ENCODE results near the gene CLEC17A.
"Not testable (repeated sequence)": the region's sequence is repeated elsewhere in the genome, so short reads cannot be mapped to it uniquely, and the experiment has no call there.

The CLEC17A gene

DNA sequence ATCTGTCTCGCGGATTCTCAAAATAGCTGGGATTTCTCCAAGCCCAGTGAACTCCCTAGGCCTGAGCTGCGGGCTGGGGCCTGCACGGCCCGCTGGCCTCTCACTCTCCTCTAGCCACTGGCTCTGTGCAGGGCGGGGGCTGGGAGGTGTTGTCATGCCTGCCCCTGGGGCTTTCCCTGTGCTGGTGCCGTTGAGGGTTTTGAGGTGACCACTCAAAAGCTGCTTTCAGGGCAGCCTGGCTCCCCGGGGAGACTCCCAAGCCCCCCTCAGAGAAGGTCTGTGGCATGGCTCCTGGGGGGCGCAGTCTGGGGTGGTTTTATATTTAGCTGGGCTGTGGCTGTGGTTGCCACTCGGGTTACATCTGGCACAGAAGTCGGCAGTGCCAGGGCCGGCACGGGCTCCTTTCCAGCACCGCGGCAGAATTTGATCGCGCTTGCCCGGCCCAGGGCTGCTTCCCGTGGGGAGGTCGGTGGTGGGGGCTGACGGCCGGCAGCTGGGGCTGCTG lies 21.0 kb upstream of the CLEC17A start:
- no peak overlapping the region; the same call in 1 of the 2 replicates for H3K27ac ChIP-seq
- no peak for TF ChIP-seq CTCF (conservative IDR thresholded peaks at IDR 0.05)

DNA sequence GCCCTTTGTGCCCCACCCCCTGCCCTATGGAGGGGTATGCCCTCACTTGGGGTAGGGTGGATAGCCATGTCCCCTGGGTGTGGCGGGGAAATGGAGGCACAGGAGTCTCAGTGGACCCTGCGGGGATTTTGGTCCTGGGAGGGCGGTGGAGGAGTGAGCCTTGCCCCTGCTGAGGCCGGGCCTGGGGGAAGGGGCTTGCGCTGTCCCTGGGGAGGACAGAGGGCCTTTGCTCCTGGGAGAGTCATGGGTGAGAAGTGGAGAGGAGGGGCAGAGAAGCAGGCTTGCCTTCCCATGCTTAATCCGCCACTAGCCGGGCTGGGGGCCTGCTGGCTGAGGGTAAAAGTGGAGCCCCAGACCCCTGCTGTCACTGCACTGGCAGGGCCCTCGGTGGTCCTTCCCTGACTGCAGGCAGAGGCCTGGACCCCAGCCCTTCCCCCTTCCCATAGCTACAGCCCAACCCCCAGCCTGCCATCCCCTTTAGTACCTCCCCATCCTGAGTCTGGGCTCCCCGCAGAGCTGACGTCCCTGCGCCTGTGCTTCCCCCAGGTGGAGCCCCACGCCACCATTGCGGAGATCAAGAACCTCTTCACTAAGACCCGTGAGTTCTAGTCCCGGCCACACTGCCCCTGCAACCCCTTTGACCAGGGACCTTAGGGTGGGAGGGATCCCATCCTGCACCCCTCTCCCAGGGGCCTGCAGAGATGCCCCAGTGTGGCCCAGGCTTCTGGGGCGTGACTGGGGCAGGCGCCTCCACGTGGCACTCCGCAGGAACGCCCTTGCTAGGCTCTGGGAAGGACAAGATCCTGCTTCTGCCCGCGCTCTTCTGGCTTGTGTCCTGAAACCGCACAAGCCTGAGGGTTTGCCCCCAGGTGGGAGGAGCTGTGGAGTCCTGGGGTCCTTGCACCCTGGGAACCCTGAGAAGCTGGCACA lies 20.0 kb upstream of the CLEC17A start:
- TF ChIP-seq CTCF (conservative IDR thresholded peaks at IDR 0.05), result no peak
- H3K27ac ChIP-seq, result no peak overlapping the region

DNA sequence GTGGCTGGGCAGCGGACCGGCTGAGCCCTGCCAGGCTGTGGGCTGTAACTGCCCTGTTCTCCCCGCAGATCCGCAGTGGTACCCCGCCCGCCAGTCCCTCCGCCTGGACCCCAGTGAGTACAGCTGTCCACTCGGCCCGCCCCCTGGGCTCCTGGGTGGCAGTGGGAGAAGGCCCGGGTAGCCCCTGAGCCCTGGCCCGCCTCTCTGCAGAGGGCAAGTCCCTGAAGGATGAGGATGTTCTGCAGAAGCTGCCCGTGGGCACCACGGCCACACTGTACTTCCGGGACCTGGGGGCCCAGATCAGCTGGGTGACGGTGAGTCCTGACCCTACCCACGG lies 19.3 kb upstream of the CLEC17A start:
- no peak overlapping the region for H3K27ac ChIP-seq
- no peak for TF ChIP-seq CTCF (conservative IDR thresholded peaks at IDR 0.05)

DNA sequence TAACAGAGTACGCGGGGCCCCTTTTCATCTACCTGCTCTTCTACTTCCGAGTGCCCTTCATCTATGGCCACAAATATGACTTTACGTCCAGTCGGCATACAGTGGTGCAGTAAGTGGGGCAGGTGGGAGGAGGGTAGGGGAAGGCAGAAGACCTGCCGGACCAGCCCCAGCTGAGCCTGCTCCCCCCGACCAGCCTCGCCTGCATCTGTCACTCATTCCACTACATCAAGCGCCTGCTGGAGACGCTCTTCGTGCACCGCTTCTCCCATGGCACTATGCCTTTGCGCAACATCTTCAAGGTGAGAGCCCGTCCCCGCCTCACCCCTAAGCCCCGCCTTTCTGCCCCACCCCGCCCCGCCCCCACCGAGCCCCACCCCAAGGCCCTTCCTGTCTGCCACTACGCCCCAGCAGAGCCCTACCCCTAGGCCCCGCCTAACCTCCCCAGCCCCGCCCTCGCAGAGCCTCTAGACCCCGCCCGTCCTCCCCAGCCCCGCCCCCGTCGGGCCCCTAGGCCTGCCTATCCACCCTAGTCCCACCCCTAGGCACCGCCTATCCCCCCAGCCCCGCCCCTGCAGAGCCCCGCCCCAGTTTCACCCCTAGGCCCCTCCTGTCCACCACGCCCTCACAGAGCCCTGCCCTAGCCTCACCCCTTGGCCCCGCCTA lies 18.8 kb upstream of the CLEC17A start:
- H3K27ac ChIP-seq, result no peak overlapping the region
- no peak for TF ChIP-seq CTCF (conservative IDR thresholded peaks at IDR 0.05)

- not testable (repeated sequence) for H3K27ac ChIP-seq
Observed at GRCh38 chr19:14564652-14565297, 18.1 kb upstream of the CLEC17A start.

- TF ChIP-seq CTCF (conservative IDR thresholded peaks at IDR 0.05), result no peak
- H3K27ac ChIP-seq, result no peak overlapping the region
Observed at GRCh38 chr19:14565298-14565679, 17.6 kb upstream of the CLEC17A start.

DNA sequence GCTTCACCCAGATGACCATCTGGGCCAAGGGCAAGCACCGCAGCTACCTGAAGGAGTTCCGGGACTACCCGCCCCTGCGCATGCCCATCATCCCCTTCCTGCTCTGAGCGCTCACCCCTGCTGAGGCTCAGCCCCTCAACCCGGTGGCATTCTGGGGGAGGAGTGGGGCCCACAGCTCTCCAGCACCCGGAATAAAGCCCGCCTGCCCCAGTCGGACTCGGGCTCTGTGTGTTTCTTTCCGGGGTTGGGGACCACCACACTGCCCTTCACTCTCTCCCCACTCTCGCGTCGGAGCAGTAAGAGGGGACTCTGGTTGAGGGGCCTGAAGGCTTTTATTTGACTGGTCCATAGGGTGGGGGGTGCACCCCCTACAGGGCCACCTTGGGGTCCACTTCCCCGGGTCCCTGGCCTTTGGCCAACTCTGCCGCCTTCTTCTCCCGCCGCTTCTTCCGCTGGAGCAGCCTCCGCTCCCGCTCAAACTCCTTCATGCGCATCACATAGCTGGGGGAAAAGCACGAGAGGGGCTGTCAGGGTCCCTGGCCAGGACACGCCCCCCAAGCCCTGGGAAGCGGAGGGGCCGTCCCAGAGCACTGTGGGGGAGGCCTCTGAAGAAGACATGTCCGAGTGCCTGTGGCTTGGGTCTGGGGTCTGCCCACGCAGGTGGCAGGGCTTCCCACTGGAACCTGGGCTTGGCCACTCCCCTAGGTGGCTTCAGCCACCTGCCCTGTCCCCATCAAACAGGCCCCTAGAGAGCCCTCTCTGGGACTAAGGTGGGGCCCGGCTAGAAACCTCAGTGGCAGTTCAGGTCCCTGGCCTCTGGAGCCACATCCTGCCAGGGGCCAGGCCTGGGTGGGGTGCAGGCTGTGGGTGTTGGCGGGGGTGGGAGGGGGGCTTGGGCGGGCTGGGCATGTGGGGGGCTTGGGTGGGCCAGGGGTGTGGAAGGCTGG lies 16.8 kb upstream of the CLEC17A start:
- no peak overlapping the region for H3K27ac ChIP-seq
- no peak for TF ChIP-seq CTCF (conservative IDR thresholded peaks at IDR 0.05)

Data from VCaP (cell line).